ENCODE results near the gene ZYG11A.

ZYG11A gene

GRCh38 chr1:52917156-52917555 lies 74.6 kb downstream of the ZYG11A start:
- in situ Hi-C loops (cut with HindIII; ENCODE audit: low sequenced_read_pairs) = no loop called here

GRCh38 chr1:52917581-52917980 lies 75.0 kb downstream of the ZYG11A start:
- in situ Hi-C loops (cut with HindIII; ENCODE audit: low sequenced_read_pairs) = no loop called here

- in situ Hi-C loops (cut with HindIII; ENCODE audit: low sequenced_read_pairs) = no loop called here
Measured at GRCh38 chr1:52918201-52918600, 75.6 kb downstream of the ZYG11A start.

GRCh38 chr1:52919051-52919722 lies 76.6 kb downstream of the ZYG11A start:
- in situ Hi-C loops (cut with HindIII; ENCODE audit: low sequenced_read_pairs) = no loop called here

- in situ Hi-C loops (cut with HindIII; ENCODE audit: low sequenced_read_pairs) = no loop called here
Measured at GRCh38 chr1:52919723-52920483, 77.3 kb downstream of the ZYG11A start.

GRCh38 chr1:52920791-52921291 lies 78.3 kb downstream of the ZYG11A start:
- in situ Hi-C loops (cut with HindIII; ENCODE audit: low sequenced_read_pairs) = no loop called here

- in situ Hi-C loops (cut with HindIII; ENCODE audit: low sequenced_read_pairs) = no loop called here
Measured at GRCh38 chr1:52925571-52926005, 83.0 kb downstream of the ZYG11A start.

- in situ Hi-C loops (cut with HindIII; ENCODE audit: low sequenced_read_pairs) = no loop called here
Measured at GRCh38 chr1:52926864-52927211, 84.3 kb downstream of the ZYG11A start.

GRCh38 chr1:52927212-52928014 lies 84.9 kb downstream of the ZYG11A start, which contains the start of gene SCP2:
TSS of gene SCP2 (plus strand) at chr1:52927276. CDS start at chr1:52927397, 121 bp downstream.
- in situ Hi-C loops (cut with HindIII; ENCODE audit: low sequenced_read_pairs) = no loop called here

- in situ Hi-C loops (cut with HindIII; ENCODE audit: low sequenced_read_pairs) = no loop called here
Measured at GRCh38 chr1:52928015-52928404, 85.5 kb downstream of the ZYG11A start.

- in situ Hi-C loops (cut with HindIII; ENCODE audit: low sequenced_read_pairs) = no loop called here
Measured at GRCh38 chr1:52929019-52929418, 86.5 kb downstream of the ZYG11A start.

GRCh38 chr1:52937433-52938182 lies 95.0 kb downstream of the ZYG11A start:
- in situ Hi-C loops (cut with HindIII; ENCODE audit: low sequenced_read_pairs) = no loop called here

GRCh38 chr1:52938183-52938451 lies 95.6 kb downstream of the ZYG11A start:
- in situ Hi-C loops (cut with HindIII; ENCODE audit: low sequenced_read_pairs) = no loop called here

GRCh38 chr1:52943876-52944416 lies 101.4 kb downstream of the ZYG11A start:
- in situ Hi-C loops (cut with HindIII; ENCODE audit: low sequenced_read_pairs) = no loop called here

- in situ Hi-C loops (cut with HindIII; ENCODE audit: low sequenced_read_pairs) = no loop called here
Measured at GRCh38 chr1:52944566-52944965, 102.0 kb downstream of the ZYG11A start.

Data from DLD1 (cell line).